ENCODE measurements around the gene IER3. TPM values are rescaled to one million over a fixed set of nuclear protein-coding genes. Genes with fewer than 3 reads are reported as not detected.

Gene IER3
- total and polyA plus RNA-seq, 2 of the 13 experiments (the other 11 are each of a cell fraction or from before 2014, with no cell fraction given): 51.1 to 131 TPM

- TF ChIP-seq, protein P1, sequence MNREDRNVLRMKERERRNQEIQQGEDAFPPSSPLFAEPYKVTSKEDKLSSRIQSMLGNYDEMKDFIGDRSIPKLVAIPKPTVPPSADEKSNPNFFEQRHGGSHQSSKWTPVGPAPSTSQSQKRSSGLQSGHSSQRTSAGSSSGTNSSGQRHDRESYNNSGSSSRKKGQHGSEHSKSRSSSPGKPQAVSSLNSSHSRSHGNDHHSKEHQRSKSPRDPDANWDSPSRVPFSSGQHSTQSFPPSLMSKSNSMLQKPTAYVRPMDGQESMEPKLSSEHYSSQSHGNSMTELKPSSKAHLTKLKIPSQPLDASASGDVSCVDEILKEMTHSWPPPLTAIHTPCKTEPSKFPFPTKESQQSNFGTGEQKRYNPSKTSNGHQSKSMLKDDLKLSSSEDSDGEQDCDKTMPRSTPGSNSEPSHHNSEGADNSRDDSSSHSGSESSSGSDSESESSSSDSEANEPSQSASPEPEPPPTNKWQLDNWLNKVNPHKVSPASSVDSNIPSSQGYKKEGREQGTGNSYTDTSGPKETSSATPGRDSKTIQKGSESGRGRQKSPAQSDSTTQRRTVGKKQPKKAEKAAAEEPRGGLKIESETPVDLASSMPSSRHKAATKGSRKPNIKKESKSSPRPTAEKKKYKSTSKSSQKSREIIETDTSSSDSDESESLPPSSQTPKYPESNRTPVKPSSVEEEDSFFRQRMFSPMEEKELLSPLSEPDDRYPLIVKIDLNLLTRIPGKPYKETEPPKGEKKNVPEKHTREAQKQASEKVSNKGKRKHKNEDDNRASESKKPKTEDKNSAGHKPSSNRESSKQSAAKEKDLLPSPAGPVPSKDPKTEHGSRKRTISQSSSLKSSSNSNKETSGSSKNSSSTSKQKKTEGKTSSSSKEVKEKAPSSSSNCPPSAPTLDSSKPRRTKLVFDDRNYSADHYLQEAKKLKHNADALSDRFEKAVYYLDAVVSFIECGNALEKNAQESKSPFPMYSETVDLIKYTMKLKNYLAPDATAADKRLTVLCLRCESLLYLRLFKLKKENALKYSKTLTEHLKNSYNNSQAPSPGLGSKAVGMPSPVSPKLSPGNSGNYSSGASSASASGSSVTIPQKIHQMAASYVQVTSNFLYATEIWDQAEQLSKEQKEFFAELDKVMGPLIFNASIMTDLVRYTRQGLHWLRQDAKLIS (CRISPR knock-in tag; IDR thresholded peaks at IDR 0.05): no peak
- TF ChIP-seq ZNF281 (CRISPR knock-in tag; IDR thresholded peaks at IDR 0.05; ENCODE audit: borderline replicate concordance) (peak; percentile 27; the same call in 1 of the 2 replicates), FIP1L1 (IDR thresholded peaks at IDR 0.05; ENCODE audit: borderline replicate concordance, insufficient read depth, low read depth, low read length) (no peak), ZNF274 (CRISPR knock-in tag; IDR thresholded peaks at IDR 0.05) (0 out of 2 replicates have a peak, but pooled peaks have one; percentile 42), RAD51 (IDR thresholded peaks at IDR 0.05; ENCODE audit: borderline replicate concordance) (no peak), PHF8 (CRISPR knock-in tag; IDR thresholded peaks at IDR 0.05) (0 out of 2 replicates have a peak, but pooled peaks have one; percentile 27), MED1 (CRISPR knock-in tag; IDR thresholded peaks at IDR 0.05) (peak; percentile 49), ZNF775 (CRISPR knock-in tag; IDR thresholded peaks at IDR 0.05; ENCODE audit: borderline replicate concordance) (no peak), ZNF101 (CRISPR knock-in tag; IDR thresholded peaks at IDR 0.05; ENCODE audit: borderline replicate concordance, low read depth) (no peak), REXO4 (CRISPR knock-in tag; IDR thresholded peaks at IDR 0.05; ENCODE audit: borderline replicate concordance) (no peak), ZNF687 (CRISPR knock-in tag; IDR thresholded peaks at IDR 0.05) (peak; percentile 91), ZBTB7A (CRISPR knock-in tag; IDR thresholded peaks at IDR 0.05) (peak; percentile 35; the same call in 1 of the 2 replicates), PLRG1 (conservative IDR thresholded peaks at IDR 0.05) (no peak), SNAPC2 (CRISPR knock-in tag; IDR thresholded peaks at IDR 0.05) (0 out of 2 replicates have a peak, but pooled peaks have one; percentile 37), KDM2A (CRISPR knock-in tag; IDR thresholded peaks at IDR 0.05; ENCODE audit: borderline replicate concordance, low read depth) (0 out of 2 replicates have a peak, but pooled peaks have one; percentile 18), RAD21 (CRISPR knock-in tag; IDR thresholded peaks at IDR 0.05) (peak; percentile 95)
Observed at GRCh38 chr6:30730601-30731435, 13.5 kb downstream of the IER3 start (continued).
